SK-N-MC (cell line): ENCODE measurements around the gene SLC4A3.
A peak's percentile ranks its signal among the peaks of the same experiment; 100 is the strongest.

Source experiments
- DNase-seq: peaks from one replicate; pipeline ENCODE4 v3.0.0-alpha.2; 2011; ENCODE audit warnings: low read depth, low spot score
- H3K27ac ChIP-seq: fragments of 200-600 bp; sonication (generic); 2 replicates; pipeline ENCODE4 v1.5.1; 2016; ENCODE audit warnings: mixed run types
- H3K36me3 ChIP-seq: fragments of 200-600 bp; sonication (generic); 2 replicates; pipeline ENCODE4 v1.6.1; 2017; ENCODE audit warnings: antibody characterized with exemption, low read length, mixed read lengths; ENCODE audit not compliant: insufficient read depth
- H3K4me3 ChIP-seq: fragments of 200-600 bp; sonication (generic); 2 replicates; pipeline ENCODE4 v1.5.1; 2016
- H3K9ac ChIP-seq: fragments of 200-600 bp; sonication (generic); 2 replicates; pipeline ENCODE4 v1.8.0; 2017; ENCODE audit warnings: mixed run types, mixed read lengths; ENCODE audit not compliant: insufficient read length
- H3K9me3 ChIP-seq: fragments of 200-600 bp; sonication (generic); 2 replicates; pipeline ENCODE4 v1.6.1; 2017; ENCODE audit warnings: low read depth, mild to moderate bottlenecking, antibody characterized with exemption, low read length, moderate library complexity, mixed read lengths
- EZH2 ChIP-seq: fragments of 200-600 bp; sonication (generic); IDR thresholded peaks from one replicate; pipeline ENCODE4 v1.6.1; 2017; ENCODE audit warnings: antibody characterized with exemption
- FOXP2 ChIP-seq: optimal IDR thresholded peaks from 2 replicates; pipeline ENCODE3; 2011; ENCODE audit warnings: mild to moderate bottlenecking, moderate library complexity; ENCODE audit not compliant: insufficient read depth; ENCODE audit errors: extremely low read length, control extremely low read depth
- POLR2AphosphoS5 ChIP-seq: IDR thresholded peaks from 2 replicates; pipeline ENCODE4 v1.6.1; 2012; ENCODE audit warnings: mild to moderate bottlenecking, low read depth, low read length, borderline replicate concordance

SLC4A3 gene, protein sequence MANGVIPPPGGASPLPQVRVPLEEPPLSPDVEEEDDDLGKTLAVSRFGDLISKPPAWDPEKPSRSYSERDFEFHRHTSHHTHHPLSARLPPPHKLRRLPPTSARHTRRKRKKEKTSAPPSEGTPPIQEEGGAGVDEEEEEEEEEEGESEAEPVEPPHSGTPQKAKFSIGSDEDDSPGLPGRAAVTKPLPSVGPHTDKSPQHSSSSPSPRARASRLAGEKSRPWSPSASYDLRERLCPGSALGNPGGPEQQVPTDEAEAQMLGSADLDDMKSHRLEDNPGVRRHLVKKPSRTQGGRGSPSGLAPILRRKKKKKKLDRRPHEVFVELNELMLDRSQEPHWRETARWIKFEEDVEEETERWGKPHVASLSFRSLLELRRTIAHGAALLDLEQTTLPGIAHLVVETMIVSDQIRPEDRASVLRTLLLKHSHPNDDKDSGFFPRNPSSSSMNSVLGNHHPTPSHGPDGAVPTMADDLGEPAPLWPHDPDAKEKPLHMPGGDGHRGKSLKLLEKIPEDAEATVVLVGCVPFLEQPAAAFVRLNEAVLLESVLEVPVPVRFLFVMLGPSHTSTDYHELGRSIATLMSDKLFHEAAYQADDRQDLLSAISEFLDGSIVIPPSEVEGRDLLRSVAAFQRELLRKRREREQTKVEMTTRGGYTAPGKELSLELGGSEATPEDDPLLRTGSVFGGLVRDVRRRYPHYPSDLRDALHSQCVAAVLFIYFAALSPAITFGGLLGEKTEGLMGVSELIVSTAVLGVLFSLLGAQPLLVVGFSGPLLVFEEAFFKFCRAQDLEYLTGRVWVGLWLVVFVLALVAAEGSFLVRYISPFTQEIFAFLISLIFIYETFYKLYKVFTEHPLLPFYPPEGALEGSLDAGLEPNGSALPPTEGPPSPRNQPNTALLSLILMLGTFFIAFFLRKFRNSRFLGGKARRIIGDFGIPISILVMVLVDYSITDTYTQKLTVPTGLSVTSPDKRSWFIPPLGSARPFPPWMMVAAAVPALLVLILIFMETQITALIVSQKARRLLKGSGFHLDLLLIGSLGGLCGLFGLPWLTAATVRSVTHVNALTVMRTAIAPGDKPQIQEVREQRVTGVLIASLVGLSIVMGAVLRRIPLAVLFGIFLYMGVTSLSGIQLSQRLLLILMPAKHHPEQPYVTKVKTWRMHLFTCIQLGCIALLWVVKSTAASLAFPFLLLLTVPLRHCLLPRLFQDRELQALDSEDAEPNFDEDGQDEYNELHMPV

GRCh38 chr2:219627103-219628100 is at the start of gene SLC4A3:
TSS of gene SLC4A3 (plus strand) at chr2:219627630. CDS start at chr2:219627993, 363 bp downstream.
- no peak for DNase-seq

DNA sequence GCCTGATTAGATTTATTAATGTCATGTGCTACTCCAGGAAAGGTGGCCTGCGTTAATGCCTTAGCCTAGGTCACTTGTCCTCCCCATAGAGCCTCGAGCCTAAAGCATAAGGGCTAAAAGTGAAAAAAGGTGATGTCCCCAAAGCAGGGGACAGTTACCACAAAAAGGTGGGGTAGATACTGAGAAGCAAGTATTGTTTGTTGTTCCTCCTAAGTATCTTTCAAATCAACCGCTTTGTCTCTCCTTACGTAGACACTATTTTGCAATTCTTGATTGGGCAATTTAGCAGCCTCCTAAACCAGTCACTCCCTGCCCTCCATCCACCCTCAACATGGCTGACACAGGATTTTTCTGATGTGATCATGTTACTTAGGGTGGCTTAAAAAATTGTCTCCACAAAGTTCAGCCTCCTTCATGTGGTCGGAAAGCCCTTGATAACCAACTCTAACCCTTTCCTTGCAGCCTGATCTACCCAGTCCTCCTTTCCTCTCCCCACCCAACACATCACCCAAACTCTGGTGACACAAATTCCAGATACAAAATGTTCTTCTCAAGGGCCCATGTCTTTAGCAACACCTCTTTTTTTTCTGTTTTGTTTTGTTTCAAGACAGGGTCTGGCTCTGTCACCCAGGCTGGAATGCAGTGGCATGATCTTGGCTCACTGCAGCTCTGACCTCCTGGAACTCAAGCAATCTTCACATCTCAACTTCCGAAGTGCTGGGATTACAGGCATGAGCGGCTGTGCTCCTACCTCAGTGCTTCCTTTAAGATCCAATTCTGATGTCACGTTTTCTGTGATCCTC is 48.4 kb upstream of the SLC4A3 start:
- no peak for DNase-seq
- no peak overlapping the region for H3K27ac ChIP-seq
- H3K9ac ChIP-seq: no peak overlapping the region
- H3K36me3 ChIP-seq: no peaks in the 10 kb centered on the region
- no peaks in the 10 kb centered on the region for H3K9me3 ChIP-seq
- no peak overlapping the region for H3K4me3 ChIP-seq
- TF ChIP-seq FOXP2 (no peak), EZH2 (no peak), POLR2AphosphoS5 (no peak)

More at GRCh38 chr2:219627103-219628100, at the start of gene SLC4A3:
- H3K27ac ChIP-seq: no peak within 1 kb of the TSS
- H3K9me3 ChIP-seq: no peaks in the 10 kb centered on the region
- TF ChIP-seq EZH2 (no peak), FOXP2 (no peak), POLR2AphosphoS5 (no peak)
- H3K9ac ChIP-seq: peak within 1 kb of the TSS; percentile 63
- H3K36me3 ChIP-seq: no peaks in the 10 kb centered on the region
- H3K4me3 ChIP-seq: peak within 1 kb of the TSS; percentile 80

- Histone ChIP-seq H3K4me3 (no peak overlapping the region), H3K9ac (no peak overlapping the region), H3K27ac (no peak overlapping the region), H3K36me3 (no peaks in the 10 kb centered on the region), H3K9me3 (no peaks in the 10 kb centered on the region)
- TF ChIP-seq FOXP2 (no peak), POLR2AphosphoS5 (no peak), EZH2 (no peak)
- no peak for DNase-seq
These were observed 46.1 kb upstream of the SLC4A3 start for GRCh38 chr2:219581346-219581745.

GRCh38 chr2:219591091-219591490 is 36.3 kb upstream of the SLC4A3 start:
- Histone ChIP-seq H3K36me3 (no peaks in the 10 kb centered on the region), H3K9me3 (no peaks in the 10 kb centered on the region), H3K4me3 (no peak overlapping the region), H3K9ac (no peak overlapping the region), H3K27ac (no peak overlapping the region)
- TF ChIP-seq FOXP2 (no peak), EZH2 (no peak), POLR2AphosphoS5 (no peak)
- no peak for DNase-seq

GRCh38 chr2:219592736-219593135 is 34.7 kb upstream of the SLC4A3 start:
- Histone ChIP-seq H3K4me3 (no peak overlapping the region), H3K27ac (no peak overlapping the region), H3K9ac (no peak overlapping the region), H3K9me3 (no peaks in the 10 kb centered on the region), H3K36me3 (no peaks in the 10 kb centered on the region)
- no peak for TF ChIP-seq FOXP2
- no peak for TF ChIP-seq EZH2
- TF ChIP-seq POLR2AphosphoS5: peak; percentile 44
- no peak for DNase-seq

GRCh38 chr2:219593154-219593553 is 34.3 kb upstream of the SLC4A3 start:
- Histone ChIP-seq H3K4me3 (no peak overlapping the region), H3K36me3 (no peaks in the 10 kb centered on the region), H3K9ac (no peak overlapping the region), H3K27ac (no peak overlapping the region), H3K9me3 (no peaks in the 10 kb centered on the region)
- no peak for TF ChIP-seq EZH2
- no peak for TF ChIP-seq FOXP2
- no peak for TF ChIP-seq POLR2AphosphoS5
- no peak for DNase-seq

GRCh38 chr2:219595256-219595655 is 32.2 kb upstream of the SLC4A3 start:
- Histone ChIP-seq H3K9ac (peak overlapping the region; percentile 89), H3K27ac (peak overlapping the region; percentile 98), H3K36me3 (no peaks in the 10 kb centered on the region), H3K9me3 (no peaks in the 10 kb centered on the region), H3K4me3 (peak overlapping the region; percentile 72)
- DNase-seq: peak; percentile 64
- TF ChIP-seq FOXP2 (no peak), POLR2AphosphoS5 (peak; percentile 67)
